Inflammatory macrophage treated with lipopolysaccharide for 4 hours (primary cell): ENCODE data around the gene TBX10.
"Not testable (repeated sequence)": the region's sequence is repeated elsewhere in the genome, so short reads cannot be mapped to it uniquely, and the experiment has no call there.

Experiments
- DNase-seq: peaks from one replicate; pipeline ENCODE4 v3.0.0-alpha.2; 2020

TBX10 gene

GRCh38 chr11:67630228-67630942 is 9.2 kb downstream of the TBX10 start:
- peak; percentile 98 for DNase-seq

- peak; percentile 82 for DNase-seq
These were observed 10.0 kb downstream of the TBX10 start, which contains the start of gene NUDT8 for GRCh38 chr11:67629386-67630227. Gene NUDT8, minus strand, starts transcription at chr11:67629937. Its CDS starts 26 bp downstream, at chr11:67629911.

GRCh38 chr11:67628710-67629385 is 10.7 kb downstream of the TBX10 start:
- DNase-seq, result no peak

GRCh38 chr11:67627812-67628624 is 11.5 kb downstream of the TBX10 start:
- DNase-seq, result no peak

GRCh38 chr11:67627441-67627811 is 12.1 kb downstream of the TBX10 start:
- DNase-seq, result no peak

GRCh38 chr11:67626970-67627369 is 12.6 kb downstream of the TBX10 start:
- DNase-seq, result no peak

- not testable (repeated sequence) for DNase-seq
These were observed 13.3 kb downstream of the TBX10 start for GRCh38 chr11:67626131-67626833.

GRCh38 chr11:67623795-67624194 is 15.8 kb downstream of the TBX10 start:
- DNase-seq, result not testable (repeated sequence)

- DNase-seq, result not testable (repeated sequence)
These were observed 16.7 kb downstream of the TBX10 start for GRCh38 chr11:67622905-67623304.

GRCh38 chr11:67621928-67622327 is 17.6 kb downstream of the TBX10 start:
- DNase-seq, result not testable (repeated sequence)

- not testable (repeated sequence) for DNase-seq
These were observed 18.9 kb downstream of the TBX10 start for GRCh38 chr11:67620621-67621020.

- DNase-seq, result not testable (repeated sequence)
These were observed 19.6 kb downstream of the TBX10 start for GRCh38 chr11:67619683-67620618.

GRCh38 chr11:67618901-67619659 is 20.5 kb downstream of the TBX10 start:
- DNase-seq, result not testable (repeated sequence)

- DNase-seq, result no peak
These were observed 22.2 kb downstream of the TBX10 start for GRCh38 chr11:67617243-67617953.

GRCh38 chr11:67616431-67617242 is 22.9 kb downstream of the TBX10 start:
- DNase-seq, result no peak

- DNase-seq, result no peak
These were observed 23.7 kb downstream of the TBX10 start for GRCh38 chr11:67615728-67616430.
